T-helper 1 cell treated with Interleukin-12 subunit alpha and Interleukin-12 subunit beta and Interleukin-4 antibody, amounts not matched to agents 30 ng/mL and 1 ng/mL, for 36 hours (primary cell): ENCODE results near the gene GEMIN4. TPM values are rescaled to one million over a fixed set of nuclear protein-coding genes. Genes with fewer than 3 reads are reported as not detected.

Experiments used
- intact Hi-C: fragments of 100-400 bp; cut with micrococcal nuclease; formaldehyde crosslinking; loops from one replicate; pipeline ENCODE4 v1.15.1; 2024
- total RNA-seq: library from RNA; stranded (reverse); gene quantifications from 2 replicates; pipeline ENCODE4 v1.2.3, GENCODE V29; 2022

Gene GEMIN4
- total RNA-seq, 1 donor from 2014 or later, result 31.6 TPM

DNA sequence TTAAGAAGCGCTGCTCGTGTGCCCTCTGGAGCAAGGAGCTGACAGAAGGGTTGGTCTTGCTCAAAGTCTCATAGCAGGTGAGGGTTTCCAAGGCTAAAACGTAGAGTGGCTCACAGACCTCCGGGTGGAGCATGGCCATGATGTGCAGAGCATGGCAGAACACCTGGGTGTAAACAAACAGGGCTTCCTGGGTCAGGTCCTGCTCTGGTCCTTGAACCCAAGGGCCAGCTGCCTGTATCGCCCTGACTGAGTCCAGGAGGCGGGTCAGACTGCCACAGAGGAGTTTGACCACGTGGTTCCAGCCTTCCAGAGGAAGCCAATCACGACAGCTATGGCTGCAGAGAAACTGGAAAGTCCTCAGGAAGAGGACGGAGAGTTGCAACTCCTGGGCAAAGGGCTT is 7.1 kb downstream of the GEMIN4 start:
- intact Hi-C loops, result no loop called here

- intact Hi-C loops, result no loop called here
Observed at GRCh38 chr17:743139-743538, 8.9 kb downstream of the GEMIN4 start.

GRCh38 chr17:742147-742793 is 9.8 kb downstream of the GEMIN4 start:
- intact Hi-C loops, result no loop called here

DNA sequence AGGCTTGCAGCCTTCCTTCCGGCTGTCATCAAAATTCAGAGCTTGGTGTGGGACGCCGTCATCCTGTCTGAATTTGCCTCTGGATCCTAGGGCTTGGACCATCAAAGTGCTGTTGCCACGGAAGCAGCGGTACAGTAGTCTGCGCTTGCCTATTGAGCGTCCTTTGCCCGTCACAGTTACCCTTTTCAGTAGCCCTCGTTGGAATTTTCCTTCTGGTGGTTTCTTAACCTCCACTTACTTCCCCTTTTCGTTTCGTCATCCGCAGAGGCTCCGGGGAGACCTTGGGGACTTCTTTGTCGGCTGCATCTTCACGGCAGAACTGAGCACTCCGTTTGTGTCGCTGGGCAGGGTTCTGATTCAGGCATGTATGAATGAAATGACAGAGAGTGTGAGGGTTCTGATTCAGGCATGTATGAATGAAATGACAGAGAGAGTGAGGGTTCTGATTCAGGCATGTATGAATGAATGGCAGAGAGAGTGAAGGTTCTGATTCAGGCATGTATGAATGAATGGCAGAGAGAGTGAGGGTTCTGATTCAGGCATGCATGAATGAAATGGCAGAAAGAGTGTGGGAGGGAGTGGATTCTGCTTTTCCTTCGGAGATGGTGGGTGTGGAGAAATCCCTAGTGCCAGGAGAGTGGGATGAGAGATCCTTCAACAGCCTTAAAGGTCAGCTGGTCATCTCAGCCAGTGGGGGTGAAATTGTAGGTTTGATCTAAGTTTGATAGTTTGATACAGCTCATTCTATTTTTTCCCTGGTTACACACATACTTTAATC is 11.6 kb downstream of the GEMIN4 start:
- intact Hi-C loops, result loop anchor here (1.0 kb wide), 1 partner anchor 12 kb away; the partner anchor contains the start of gene GEMIN4

DNA sequence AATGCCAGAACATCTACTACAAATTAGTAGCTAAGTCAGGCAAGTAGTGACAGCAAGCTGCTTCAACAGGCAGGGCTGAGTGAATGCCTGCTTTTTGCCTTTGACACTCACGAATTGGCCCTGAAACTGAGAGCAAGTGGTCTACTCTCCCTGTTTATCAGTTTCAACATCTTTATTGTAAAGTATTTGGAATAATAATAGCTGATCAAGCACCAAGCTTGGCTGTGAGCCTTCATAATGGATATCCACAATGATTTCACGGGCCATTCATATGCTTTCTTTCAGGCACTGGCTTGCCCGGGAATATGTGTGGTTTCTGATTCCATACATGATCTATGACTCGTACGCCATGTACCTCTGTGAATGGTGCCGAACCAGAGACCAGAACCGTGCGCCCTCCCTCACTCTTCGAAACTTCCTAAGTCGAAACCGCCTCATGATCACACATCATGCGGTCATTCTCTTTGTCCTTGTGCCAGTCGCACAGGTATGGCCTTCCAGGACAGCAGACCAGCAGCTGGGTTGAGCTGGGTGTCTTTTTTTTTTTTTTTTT is 14.4 kb downstream of the GEMIN4 start:
- intact Hi-C loops, result no loop called here

DNA sequence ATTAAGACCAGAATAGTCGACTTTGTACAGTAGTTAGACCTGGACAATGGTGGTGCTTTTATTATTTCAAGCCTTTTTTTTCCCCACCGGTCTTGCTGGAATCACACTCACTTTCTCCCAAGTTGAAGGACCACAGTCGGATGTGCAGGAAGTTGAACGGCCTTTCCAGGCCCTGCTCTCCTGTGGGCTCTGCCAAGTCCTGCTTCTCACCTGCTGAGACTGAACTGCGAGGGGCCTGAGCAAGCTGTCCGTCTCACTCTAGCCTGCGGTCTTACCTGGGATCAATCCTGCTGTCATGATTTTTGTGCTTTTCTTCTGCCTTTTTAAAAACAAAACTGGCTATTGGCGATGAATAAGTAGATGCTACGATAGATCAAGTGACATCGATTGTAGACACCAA is 18.3 kb downstream of the GEMIN4 start:
- intact Hi-C loops, result loop anchor here (1.0 to 5.0 kb wide), 3 partner anchors 19 to 264 kb away; partner anchors contain the start of genes GEMIN4, TIMM22 and VPS53

DNA sequence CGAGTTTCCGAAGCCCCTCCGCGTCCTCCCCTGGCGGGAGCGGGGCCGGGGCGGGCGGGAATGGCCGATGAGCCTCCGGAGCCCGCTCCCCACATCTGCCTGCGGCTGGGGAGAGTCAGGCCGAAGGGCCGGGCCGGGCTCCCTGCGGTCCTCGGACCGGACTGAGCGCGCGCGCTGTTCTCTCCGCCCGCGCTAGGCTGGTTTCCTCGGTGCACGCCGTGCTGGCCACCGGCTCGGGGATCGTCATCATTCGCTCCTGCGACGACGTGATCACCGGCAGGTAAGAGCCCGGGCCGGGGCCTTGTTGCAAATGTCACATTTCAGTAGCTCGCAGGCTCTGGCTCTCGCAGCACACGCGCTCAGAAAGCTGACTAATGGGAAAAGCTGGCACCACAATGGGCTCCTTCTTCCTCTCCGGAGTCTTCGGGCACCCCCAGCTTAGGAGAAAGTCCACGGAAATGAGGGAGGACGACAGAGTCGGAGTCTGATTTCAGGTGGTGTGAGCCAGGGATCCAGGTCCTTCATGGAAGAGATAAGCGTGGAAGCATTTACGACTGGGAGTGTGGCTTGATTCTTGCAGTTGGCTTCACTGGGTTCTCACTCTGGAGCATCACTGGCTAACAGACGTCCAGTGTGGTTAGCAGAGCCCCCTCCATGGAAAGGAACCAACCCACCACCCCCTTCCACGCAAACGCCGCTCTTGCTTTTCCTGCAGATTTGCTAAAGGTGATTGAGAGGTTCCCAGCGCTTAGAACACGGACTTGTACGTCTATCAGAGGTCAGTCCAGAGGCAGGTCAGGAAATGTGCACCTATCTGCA is 19.0 kb downstream of the GEMIN4 start:
- intact Hi-C loops, result loop anchor here (1.0 to 5.0 kb wide), 3 partner anchors 19 to 264 kb away; partner anchors contain the start of genes GEMIN4, TIMM22 and VPS53

GRCh38 chr17:732067-732901 is 19.8 kb downstream of the GEMIN4 start, which contains the start of gene TLCD3A:
Gene TLCD3A (plus strand): TSS chr17:732596. CDS start chr17:732648, 52 bp downstream.
- intact Hi-C loops, result loop anchor here (5.0 kb wide), 1 partner anchor 265 kb away; the partner anchor contains the start of gene TIMM22

DNA sequence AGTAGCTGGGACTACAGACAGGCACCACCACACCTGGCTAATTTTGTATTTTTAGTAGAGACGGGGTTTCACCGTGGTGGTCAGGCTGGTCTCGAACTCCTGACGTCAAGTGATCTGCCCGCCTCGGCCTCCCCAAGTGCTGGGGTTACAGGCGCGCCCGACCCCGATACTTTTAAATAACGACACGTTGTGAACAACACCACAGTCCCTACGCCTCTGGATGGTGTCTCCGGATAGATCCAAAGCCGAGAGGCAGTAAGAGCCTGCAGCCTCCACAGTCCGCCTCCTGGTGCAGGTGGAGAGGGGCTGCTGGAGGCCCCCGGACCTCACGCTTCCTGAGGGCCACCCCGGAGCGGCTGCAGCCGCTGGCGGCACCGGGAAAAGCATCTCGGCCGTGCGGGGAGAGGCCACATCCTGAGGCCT is 20.4 kb downstream of the GEMIN4 start:
- intact Hi-C loops, result loop anchor here (5.0 kb wide), 1 partner anchor 266 kb away; the partner anchor contains the start of gene TIMM22

GRCh38 chr17:728911-729310 is 23.2 kb downstream of the GEMIN4 start:
- intact Hi-C loops, result no loop called here

- intact Hi-C loops, result no loop called here
Observed at GRCh38 chr17:726271-726919, 25.7 kb downstream of the GEMIN4 start.

DNA sequence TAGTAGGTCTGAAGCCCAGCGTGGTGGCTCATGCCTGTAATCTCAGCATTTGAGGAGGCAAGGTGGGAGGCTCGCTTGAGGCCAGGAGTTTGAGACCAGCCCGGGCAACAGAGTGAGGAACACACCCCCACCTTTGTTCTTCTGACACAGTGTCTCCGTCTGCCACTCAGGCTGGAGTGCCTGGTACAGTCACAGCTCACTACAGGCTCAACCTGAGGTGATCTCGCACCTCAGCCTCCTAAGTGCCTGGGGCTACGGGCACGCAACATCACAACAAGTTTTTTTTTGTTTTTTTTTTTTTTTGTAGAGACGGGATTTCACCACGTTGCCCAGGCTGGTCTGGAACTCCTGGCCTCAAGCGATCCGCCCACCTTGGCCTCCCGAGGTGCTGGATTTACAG is 26.3 kb downstream of the GEMIN4 start:
- intact Hi-C loops, result no loop called here

- intact Hi-C loops, result no loop called here
Observed at GRCh38 chr17:725084-725483, 27.0 kb downstream of the GEMIN4 start.

DNA sequence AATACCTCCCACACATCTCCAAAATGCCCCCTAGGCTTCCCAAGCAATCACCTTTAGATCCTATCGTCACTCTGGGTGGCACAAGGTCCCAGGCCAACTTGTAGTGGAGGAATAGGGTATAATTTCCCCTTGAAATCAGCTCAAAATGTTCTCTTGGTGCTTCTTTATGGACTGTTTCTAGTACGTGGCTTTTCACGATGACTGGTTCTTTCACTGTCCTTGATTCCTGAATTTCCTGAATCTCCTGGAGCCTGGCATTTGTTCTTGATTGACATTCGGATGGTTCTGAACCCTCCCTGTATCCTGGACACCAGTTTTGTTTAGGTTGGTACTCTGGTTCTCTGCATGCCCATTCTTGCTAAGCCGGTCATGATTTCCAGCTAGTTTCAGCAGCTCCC is 30.5 kb downstream of the GEMIN4 start:
- intact Hi-C loops, result no loop called here

GRCh38 chr17:720706-721539 is 31.1 kb downstream of the GEMIN4 start:
- intact Hi-C loops, result no loop called here

DNA sequence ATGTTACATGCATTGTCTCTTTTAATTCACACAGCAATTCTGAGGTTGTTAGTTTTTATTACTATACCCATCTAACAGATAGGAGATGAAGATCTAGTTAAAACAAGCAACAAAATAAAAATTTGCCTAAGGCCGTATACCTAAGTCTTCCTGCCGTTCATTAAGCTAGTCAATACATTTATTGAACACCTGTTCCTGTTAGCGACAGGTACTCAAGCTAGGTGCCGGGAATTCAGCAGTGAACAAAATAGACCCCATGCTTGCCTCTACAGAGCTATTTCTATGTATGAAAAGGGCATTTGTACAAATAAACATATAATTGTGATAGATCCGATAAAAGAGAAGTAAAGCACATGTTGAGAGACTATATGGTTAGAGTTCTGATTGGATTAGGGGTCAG is 34.0 kb downstream of the GEMIN4 start:
- intact Hi-C loops, result no loop called here

DNA sequence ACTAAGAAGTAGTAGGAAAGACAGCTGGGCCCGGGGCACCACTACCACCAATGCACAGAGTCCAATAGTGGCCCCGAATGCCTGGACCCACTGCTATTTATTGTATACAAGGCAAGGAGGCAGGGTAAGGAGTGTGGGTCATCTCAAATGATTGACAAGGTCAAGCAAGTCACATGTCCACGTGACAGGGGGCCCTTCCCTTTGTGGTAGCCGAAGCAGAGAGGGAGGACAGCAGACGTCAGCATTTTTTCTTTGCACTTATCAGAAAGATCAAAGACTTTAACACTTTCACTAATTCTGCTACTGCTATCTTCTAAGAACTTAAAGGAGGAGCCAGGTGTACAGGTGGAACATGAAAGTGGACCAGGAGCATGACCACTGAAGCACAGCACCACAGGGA is 43.9 kb downstream of the GEMIN4 start:
- intact Hi-C loops, result no loop called here

DNA sequence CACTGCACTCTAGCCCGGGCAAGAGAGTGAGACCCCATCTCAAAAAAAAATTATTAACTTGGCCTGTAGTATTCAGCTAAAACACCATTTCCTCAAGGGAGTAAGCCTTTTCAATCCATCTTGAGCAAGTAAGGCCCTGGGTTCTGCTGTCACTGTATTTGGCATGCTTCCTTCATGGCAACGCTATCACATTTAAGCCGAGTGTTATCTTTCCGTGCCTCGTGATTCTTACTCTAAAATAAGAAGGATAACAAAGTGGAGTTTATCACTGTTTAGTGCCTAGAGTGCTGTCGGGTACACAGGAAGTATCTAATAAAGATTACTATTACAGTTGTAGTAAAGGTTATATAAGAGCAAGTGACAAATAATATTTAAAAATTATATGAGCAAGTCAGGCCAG is 46.2 kb downstream of the GEMIN4 start:
- intact Hi-C loops, result no loop called here

- intact Hi-C loops, result no loop called here
Observed at GRCh38 chr17:705011-705410, 47.1 kb downstream of the GEMIN4 start.
